Activated CD4-positive, alpha-beta T cell treated with anti-CD3 and anti-CD28 coated beads, Interleukin-2, amount 50 U/mL, for 1 hour (primary cell): Measurements from ENCODE around the gene CYP3A4.
"Not testable (repeated sequence)": the region's sequence is repeated elsewhere in the genome, so short reads cannot be mapped to it uniquely, and the experiment has no call there.

Experiments
- DNase-seq: peaks from one replicate; pipeline ENCODE4 v3.0.0-alpha.2; 2020

CYP3A4 gene

DNA sequence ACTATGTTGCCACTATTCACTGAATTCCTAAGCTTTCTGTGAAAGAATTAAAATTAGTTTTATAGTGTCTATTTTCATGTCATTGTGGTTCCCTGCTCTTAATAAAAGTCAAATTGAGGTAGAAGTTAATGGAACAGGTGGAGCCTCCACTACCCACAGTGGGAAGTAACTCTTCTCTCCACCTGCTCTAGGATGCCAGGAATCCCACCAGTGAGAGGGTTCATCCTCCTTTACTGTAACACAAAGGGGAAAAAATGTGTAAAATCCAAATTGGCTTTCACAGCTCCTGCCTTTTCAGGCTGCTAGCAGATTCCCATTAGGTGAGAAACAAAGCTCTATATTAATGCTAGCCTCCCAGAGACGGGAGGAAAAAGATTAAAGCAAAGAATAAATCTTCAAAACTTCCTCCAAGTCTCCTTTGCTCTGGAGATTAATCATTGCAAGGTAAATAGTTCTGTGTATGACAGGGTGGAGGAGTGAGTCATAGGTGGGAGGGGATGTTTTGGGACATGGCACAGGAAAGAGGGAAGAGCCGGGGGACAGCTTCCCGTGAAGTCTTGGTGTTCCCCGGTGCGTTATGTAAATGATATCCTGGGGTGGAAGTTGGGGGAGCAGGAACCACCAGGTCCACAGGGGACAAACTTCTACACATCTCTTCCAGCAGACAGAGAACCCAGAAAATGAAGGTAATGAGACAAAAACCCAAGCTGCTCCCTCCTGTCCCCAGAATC is 32.5 kb downstream of the CYP3A4 start:
- not testable (repeated sequence) for DNase-seq

DNA sequence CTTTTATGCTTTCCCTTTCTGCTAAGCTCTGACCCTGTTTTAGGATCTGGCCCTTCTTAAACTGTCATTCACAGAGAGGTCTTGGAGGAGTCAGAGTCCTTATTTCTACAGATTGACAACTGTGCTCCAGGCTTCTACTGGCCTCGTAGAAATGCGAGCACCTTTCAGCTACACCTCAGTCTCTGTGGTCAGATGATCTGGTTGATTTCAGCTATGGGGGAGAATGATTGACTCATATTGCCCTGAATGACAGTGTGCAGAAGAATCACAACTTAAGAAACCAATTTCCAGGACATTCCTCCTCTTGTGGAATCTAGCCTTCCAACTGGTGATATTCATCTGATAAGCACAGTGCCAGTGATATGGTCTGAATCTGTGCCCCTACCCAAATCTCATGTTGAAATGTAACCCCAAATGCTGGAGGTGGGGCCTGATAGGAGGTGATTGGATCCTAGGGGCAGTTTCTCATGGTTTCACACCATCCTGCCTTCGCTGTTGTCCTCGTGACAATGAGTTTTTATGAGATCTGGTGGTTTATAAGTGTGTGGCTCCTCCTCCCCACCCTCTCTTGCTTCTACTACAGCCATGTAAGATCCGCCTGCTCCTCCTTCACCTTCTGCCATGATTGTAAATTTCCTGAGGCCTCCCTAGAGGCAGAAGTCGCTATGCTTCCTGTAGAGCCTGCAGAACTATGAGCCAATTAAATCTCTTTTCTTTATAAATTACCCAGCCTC is 35.0 kb downstream of the CYP3A4 start:
- no peak for DNase-seq

DNA sequence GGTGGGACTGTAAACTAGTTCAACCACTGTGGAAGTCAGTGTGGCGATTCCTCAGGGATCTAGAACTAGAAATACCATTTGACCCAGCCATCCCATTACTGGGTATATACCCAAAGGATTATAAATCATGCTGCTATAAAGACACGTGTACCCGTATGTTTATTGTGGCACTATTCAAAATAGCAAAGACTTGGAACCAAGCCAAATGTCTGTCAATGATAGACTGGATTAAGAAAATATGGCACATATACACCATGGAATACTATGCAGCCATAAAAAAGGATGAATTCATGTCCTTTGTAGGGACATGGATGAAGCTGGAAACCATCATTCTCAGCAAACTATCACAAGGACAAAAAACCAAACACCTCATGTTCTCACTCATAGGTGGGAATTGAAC is 37.1 kb downstream of the CYP3A4 start:
- DNase-seq = not testable (repeated sequence)

DNA sequence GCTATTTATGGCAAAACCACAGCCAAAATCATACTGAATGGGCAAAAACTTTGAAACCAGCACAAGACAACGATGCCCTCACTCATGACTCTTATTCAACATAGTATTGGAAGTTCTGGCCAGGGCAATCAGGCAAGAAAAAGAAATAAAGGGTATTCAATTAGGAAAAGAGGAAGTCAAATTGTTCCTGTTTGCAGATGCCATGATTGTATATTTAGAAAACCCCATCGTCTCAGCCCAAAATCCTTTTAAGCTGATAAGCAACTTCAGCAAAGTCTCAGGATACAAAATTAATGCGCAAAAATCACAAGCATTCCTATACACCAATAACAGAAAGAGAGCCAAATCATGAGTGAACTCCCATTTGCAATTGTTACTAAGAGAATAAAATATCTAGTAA is 38.6 kb downstream of the CYP3A4 start:
- not testable (repeated sequence) for DNase-seq

DNA sequence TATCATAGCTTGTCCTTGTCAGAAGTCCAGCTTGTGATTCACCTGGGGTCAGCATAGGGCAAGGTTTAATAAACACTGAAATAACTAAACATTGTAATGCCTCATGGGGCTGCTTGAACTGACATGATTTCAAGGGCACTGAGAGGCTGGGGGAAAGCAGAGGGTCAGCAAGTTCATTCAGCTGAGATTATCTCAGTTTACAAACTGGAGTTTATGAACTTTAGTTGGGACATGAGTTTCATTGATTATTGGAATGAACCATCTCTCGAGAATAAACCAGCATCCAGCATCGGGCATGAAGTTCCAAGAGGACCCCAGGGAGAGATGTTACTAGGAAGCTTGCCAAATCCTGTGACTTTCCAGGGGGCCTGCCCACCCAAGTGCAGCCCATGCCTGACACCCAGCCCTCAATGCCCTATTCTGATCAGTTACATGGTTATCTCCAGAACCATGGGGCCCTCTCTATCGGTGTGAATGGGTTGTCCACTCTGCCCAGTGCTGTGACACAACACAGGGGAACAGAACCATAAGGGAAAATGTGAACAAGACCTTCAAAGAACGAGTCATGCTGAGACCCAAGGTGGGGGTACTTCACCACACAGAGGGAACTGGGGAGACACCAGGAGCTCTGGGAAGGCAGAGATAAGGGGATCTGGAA is 41.1 kb downstream of the CYP3A4 start:
- DNase-seq = no peak

DNA sequence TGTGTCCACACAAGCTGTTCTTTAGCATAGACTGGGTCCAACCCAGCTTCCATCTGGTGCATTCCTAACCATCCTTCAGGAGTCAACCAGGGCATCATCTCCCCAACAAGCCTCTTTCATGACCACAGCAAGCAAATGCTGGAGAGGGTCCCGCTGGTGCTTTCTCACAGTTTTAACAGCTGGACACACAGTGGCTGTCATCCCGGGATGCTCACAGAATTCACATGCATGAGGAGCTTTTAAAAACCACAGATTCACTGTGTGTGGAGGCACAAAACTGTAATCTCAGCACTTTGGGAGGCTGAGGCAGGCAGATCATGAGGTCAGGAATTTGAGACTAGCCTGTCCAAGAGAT is 42.6 kb downstream of the CYP3A4 start:
- DNase-seq = no peak

DNA sequence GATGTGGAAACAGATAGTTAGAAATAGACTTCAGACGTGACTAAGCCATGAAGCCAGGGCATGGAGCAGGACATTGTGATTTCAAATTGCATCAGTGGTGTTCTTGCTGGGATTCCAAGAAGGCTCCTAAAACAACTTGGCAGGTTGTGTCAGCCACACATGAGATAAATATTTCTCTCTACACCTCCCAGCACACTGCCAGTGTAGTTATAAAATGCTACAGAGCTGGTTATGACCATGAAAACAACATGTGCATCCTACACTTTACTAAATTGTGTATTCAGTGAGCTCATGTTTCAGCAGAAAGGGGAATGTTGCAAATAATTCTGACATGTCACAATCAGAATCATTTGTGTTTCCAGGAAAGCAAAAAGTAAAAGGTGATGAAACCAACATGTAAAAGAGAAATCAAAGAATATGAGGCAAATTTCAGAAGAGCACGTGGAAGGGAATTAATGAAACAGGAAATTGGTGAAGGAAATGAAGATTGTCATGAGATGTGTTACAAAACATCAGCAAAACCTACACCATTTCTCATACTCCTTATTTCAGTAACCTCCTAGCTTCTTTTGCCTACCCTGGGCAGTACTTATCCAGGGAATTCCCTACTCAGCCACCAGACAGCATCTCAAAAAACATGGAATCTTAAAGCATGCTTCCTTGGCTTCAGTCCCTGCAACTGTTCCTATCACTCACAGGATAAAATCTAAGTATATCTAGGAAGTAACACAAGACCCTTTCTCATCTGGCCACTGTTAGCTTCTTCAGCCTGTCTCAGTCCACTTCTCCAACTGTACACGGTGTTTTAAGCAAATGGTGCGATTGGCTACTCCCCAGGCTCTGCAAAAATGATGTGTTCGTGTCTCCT is 43.2 kb downstream of the CYP3A4 start:
- no peak for DNase-seq

DNA sequence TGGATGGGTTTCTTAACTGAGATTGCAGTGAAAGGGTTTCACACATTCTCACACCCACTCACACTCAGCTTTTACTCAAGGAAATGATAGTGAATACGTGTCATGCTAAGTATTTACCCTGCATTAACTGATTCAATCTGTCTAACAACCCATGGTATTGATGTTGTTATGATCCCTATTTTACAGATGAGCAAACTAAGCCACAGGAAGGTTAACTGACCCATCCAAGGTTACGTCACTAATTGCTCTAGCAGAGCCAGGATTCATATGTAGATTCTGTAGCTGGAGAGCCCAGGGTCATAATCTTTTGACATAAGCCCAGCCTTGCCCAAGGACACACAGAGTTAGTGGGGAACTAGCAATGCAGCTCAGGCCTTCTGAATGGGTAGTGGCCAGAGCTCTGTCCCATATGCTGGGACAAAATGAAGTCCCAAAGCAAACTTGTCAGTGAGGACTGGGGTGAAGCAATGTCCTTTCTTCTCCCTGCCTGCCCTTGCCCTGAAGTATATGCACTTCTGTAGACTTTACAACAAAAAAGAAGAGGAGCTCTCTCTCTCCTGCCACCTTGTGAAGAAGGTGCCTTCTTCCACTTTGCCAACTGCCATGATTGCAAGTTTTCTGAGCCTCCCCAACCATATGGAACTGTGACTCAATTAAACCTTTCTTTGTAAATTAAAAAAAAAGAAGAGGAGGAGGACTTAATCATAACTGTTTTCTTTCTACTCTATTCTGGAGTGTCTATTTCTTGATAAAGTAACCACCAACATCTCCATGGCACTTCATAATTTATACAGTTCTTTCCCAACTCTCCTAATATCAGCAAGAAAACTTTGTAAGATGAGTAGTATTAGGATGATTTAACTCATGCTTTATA is 44.0 kb downstream of the CYP3A4 start:
- DNase-seq = no peak

DNA sequence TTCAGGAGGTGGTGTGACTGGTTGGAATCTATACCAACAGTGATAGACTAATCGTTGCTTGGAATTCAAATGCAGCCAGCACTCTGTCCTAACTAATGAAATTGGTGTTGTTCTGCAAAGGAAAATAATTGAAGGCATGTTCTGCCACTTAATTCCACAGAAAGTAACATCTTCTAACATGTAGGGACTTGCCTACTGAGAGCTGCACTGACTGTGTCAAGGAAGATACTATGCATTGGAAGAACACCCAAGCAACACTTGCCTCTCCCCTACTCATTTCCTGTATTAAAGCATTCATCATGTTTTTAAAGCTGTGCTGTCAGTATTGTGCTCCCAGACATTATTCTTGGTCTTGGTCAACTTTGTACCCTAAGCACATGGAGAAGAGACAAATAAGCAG is 46.3 kb downstream of the CYP3A4 start:
- DNase-seq = no peak

DNA sequence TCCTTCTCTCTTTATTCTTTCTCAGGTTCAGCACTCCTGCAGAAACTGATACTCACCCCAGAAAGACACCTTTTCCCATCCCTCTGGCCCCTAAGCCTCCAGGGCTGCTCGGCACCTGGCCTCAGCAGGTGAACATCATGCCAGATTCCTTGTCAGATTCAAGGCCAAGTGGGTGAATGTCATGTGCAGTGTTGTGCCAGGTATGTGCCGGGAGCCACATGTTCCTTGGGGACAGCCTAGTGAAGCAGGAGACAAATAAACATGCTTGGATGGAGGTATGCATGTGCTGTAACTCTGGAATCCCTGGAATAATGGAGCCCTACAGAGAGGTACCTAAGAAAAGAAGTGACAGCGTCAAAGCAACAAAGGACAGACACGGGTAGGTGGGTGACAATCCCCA is 47.3 kb downstream of the CYP3A4 start:
- DNase-seq = not testable (repeated sequence)

DNA sequence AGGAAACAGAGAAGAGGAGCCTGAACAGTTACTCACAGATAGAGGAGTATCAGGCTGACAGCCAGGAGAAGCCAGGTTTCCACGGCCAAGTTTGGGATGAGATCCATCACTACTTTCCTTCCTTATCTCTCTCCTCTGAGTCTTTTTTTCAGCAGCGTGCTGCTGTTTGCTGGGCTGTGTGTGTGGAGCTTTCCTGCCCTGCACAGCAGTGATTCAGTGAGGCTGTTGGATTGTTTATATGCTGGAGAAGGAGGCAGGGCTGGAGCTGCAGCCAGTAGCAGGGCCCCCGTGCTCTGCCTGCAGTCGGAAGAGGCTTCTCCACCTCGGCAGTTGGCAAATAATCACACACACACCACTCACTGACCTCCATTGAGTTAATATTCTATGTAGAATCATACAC is 49.0 kb downstream of the CYP3A4 start, which contains the start of gene CYP3A7:
CYP3A7 (minus strand) TSS at position 210 of the 400 bp plus-strand sequence; CDS start at position 107, 103 bp downstream.
- no peak for DNase-seq

DNA sequence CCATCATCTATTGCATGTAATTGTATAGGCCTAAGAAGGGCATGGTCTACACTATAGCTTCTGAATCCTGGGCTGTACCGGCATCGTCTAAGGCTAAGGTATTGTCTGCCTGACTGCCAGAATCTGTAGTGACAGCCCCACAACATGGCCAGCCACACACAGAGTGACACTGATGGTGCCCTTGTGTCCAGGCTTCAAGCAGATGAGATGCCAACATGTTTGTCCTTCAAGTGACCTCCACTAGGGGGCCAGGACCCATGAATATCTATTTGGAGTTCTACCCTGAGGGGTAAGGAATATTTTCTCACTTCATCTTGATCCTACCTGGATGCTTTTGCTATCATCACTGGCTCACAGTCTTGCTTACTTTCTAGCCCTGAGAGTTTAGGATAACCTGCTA is 50.5 kb downstream of the CYP3A4 start:
- peak; percentile 1 for DNase-seq

DNA sequence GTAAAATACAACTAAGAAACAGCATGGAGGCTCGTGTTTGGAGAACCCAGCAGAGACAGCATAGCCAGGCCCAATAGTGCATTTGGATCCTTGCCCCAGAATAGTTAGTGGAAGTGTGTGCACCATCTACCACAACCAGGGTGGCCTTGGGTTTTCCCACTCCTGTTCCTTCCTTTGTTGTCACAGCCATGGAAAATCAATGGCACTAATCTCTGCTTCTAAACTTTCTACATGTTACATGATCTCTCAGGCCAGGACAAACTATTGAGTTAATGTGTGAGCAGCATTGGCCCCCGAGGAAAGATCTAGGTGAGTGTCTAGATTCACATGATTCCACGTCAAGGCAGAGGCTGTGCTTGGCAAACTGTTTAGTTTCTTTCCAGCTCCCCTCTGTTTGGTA is 51.0 kb downstream of the CYP3A4 start:
- no peak for DNase-seq

DNA sequence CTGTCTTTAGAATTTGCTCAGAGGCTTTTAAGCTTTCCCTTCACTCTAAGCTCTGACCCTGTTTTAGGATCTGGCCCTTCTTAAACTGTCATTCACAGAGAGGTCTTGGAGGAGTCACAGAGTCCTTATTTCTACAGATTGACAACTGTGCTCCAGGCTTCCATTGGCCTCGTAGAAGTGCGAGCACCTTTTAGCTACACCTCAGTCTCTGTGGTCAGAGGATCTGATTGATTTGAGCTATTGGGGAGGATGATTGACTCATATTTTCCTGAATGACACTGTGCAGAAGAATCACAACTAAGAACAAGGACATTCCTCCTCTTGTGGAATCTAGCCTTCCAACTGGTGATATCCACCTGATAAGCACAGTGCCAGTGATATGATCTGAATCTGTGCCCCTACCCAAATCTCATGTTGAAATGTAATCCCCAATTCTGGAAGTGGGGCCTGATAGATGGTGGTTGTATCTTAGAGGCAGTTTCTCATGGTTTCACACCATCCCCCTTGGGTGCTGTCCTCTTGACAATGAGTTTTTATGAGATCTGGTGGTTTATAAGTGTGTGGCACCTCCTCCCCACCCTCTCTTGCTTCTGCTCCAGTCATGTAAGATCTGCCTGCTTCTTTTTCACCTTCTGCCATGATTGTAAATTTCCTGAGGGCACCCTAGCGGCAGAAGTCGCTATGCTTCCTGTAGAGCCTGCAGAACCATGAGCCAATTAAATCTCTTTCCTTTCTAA is 52.2 kb downstream of the CYP3A4 start:
- no peak for DNase-seq

DNA sequence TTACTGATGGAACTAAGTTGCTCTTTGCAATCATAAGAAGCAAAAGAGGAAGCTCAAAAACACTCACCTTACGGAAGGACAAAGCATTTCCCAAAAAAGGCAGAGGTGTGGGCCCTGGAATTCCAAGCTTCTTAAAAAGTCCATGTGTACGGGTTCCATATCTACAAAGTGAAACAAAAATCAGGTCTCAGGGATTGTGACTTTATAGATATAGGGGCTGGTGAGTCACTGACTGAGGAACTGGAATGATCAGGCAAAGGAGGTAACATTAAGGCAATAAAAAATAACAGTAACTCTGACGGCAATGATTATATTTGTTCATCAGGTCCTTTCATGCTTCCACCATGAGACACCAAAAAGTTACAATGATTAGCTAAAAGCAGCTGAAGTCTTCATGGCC is 53.0 kb downstream of the CYP3A4 start:
- no peak for DNase-seq

DNA sequence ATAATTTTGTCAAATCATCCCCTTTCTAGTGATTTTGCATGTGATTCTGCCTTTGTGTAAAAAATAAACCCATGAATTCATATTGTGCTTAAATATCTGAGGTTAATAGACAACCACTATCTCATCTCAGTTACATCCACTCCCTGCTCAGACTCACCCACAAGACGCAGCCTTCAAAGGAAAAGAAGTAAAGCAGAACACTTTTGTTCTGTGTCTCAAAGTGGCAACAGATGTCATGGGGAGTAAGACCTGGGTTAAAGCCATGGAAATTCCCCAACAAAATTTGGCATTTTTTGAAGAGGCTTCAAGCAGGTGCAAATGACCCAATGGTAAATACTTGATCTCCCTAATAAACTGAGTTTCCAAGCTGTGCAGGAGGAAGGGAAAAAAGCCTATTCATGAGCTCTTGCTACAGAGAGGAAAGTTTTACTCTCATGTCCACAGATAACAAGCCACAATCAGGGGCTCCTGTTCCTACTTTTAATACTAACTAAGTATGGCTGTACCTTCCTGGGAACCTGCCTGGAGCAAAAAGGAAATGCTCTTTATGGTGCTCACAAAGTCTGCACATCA is 53.7 kb downstream of the CYP3A4 start:
- DNase-seq = no peak

DNA sequence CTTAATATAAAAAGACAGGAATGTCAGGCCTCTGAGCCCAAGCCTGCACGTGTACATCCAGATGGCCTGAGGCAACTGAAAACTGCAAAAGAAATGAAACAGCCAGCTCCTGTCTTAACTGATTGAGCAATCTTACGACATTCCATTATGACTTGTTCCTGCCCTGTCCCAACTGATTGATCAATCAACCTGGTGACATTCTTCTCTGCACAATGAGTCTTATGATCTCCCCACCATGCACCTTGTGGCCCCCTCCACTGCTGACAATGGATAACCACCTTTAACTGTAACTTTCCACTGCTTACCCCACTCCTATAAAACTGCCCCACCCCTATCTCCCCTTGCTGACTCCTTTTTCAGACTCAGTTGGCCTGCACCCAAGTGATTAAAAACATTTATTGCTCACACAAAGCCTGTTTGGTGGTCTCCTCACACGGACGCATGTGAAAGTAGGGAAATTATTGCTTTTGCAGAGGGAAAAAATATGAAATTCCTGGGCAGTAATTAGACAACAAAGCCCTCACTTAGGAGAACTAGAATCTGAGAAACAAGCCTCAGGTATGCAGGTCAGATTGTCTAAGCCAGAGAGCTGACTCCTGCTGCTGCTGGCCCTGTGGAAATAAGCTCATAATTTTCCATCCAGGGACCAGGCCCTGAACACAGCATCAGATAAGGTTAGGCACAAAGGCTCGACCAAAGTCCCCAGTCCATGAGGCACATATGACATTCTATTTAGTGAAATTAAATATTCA is 54.3 kb downstream of the CYP3A4 start:
- DNase-seq = no peak

DNA sequence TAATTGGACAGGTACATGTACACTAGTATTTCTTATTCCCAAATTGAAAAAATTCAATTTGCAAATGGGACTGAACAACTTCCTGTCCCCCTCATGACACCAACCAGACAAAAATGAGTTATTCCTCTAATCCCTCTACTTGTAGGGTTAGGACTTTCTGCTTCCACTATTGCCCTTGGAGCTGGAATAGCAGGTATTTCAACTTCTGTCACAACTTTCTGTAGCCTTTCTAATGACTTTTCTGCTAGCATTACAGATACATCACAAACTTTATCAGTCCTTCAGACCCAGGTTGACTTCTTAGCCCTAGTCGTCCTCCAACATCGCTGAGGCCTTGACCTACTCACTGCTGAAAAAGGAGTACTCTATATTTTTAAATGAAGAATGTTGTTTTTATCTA is 55.4 kb downstream of the CYP3A4 start:
- DNase-seq = no peak

DNA sequence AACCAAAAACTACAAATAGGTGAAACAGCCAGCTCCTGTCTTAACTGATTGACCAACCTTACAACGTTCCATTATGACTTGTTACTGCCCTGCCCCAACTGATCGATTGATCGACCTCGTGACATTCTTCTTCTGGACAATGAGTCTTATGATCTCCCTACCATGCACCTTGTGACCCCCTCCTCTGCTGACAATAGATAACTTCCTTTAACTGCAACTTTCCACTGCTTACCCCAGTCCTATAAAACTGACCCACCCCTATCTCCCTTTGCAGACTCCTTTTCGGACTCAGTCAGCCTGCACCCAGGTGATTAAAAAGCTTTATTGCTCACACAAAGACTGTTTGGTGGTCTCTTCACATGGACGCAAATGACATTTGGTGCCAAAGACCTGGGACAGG is 60.8 kb downstream of the CYP3A4 start:
- not testable (repeated sequence) for DNase-seq
